AG09319 (cell line): ENCODE data around the gene CPNE4.

ENCODE experiments used
- DNase-seq: peaks from one replicate; pipeline ENCODE4 v3.0.0-alpha.2; 2010; ENCODE audit warnings: low read depth; ENCODE audit errors: extremely low read depth
- TF ChIP-seq, protein P1 (sequence below): IDR thresholded peaks from 2 replicates; pipeline ENCODE4 v1.5.1; 2011; ENCODE audit warnings: low read depth, mild to moderate bottlenecking, inconsistent platforms, low read length, moderate library complexity

Gene CPNE4

DNA sequence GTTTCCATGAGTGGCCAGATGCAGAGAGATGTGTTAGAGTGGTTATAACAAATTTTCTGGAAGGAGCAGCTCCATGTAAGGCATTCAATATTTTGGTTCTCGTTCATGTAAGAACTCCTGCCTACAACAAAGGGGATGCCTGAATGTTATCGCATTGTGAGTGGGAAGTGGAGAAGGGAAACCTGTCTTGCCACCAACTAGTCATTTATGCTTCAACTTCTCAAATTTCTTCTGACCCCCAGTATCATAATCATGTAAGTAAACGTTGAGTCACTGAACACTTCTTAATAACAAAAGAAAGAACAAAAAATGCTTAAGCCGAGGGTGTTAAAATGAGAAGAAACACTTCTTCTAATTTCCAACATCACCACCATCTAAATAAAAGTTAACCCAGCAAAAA is 470.0 kb downstream of the CPNE4 start:
- DNase-seq = no peak
- TF ChIP-seq, protein P1, sequence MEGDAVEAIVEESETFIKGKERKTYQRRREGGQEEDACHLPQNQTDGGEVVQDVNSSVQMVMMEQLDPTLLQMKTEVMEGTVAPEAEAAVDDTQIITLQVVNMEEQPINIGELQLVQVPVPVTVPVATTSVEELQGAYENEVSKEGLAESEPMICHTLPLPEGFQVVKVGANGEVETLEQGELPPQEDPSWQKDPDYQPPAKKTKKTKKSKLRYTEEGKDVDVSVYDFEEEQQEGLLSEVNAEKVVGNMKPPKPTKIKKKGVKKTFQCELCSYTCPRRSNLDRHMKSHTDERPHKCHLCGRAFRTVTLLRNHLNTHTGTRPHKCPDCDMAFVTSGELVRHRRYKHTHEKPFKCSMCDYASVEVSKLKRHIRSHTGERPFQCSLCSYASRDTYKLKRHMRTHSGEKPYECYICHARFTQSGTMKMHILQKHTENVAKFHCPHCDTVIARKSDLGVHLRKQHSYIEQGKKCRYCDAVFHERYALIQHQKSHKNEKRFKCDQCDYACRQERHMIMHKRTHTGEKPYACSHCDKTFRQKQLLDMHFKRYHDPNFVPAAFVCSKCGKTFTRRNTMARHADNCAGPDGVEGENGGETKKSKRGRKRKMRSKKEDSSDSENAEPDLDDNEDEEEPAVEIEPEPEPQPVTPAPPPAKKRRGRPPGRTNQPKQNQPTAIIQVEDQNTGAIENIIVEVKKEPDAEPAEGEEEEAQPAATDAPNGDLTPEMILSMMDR = no peak

DNA sequence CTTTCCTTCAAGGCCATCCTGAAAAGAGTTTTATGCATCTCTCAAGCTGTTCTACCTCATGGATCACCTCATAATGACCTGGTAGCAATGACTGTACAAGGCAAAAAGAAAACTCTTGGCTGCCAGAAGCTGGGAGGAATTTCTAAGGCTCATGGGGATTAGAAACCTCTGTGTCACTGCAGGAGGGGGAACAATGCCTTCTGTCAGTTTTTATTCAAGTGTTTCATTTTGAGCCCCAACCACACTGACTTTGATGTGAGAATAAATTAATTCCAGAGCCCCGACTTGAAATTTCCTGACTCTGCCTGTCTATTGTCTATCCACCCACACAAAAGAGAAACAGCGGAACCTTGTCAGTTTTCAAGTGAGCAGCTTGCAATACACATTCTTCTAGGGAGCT is 473.3 kb downstream of the CPNE4 start:
- TF ChIP-seq, protein P1 = no peak
- DNase-seq = no peak

DNA sequence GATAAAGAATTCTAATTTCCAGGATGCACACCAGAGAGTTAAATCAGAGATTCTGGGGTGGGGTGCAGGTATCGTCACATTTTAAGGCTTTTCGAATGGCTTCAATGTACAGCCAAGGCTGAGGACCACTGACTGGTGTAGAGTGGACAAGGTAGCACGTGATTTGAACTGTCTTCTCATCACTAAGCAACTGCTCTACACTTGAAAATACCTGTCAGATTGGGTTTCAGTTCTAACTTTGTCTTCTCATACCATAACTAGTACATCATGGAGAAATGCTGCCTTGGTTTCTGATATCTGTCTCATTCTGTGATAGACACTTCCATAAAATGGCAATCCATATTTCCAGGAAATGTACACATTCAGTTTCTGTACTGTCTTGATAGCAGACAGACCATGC is 474.0 kb downstream of the CPNE4 start:
- DNase-seq = no peak
- TF ChIP-seq, protein P1 = no peak

DNA sequence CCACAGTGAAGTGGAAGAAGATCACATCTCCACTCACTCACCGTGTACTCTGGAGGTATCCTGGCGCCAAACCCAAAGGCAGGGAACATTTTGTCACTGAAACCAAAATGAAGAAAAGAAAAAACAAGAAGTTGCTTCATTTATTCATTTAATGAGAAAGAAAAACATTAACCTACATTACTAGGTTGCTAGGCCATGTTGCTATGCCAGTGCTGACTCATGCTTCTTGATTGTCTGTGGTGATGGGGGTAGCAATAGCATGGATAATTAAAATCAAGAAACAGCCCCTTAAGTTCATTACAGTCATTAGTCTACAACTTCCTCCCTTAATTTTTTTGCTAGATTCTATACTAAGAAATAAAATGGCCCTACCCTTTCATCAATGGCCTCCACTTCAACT is 479.4 kb downstream of the CPNE4 start:
- no peak for DNase-seq
- TF ChIP-seq, protein P1 = no peak

DNA sequence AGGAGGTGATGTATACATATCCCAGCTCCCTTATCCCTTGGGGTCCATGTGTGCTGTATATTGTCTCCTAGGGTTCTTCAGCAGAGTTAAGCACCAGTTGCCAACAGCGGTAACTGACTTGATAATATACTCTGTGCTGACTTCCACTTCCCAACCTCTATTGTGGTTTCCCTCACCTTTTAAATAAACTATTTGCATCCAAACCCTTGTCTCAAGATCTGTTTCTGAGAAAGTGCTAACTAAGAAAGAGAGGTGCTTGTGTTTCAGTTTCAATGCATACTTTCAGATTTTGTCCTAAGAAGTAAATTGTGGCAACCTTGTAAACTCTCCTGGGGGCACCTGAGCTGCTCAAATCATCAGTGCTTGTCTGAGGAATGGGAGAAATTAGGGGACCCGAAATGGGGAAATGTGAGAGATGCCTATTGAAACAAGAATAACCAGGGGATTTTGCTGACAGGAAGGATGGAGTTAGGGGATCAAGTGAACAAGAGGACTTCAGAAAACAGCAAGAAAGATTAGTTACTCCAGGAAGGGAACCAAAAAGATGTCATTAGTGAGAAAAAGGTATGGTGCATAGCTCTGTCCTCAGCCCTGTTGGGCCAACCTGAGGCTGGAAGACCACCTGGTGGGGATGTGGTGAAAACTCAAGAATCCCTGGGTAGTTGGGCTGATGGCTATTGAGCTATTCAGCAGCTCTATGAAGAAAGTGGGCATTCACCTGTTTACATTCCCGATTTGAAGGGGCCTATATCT is 481.1 kb downstream of the CPNE4 start:
- no peak for DNase-seq
- TF ChIP-seq, protein P1 = no peak

DNA sequence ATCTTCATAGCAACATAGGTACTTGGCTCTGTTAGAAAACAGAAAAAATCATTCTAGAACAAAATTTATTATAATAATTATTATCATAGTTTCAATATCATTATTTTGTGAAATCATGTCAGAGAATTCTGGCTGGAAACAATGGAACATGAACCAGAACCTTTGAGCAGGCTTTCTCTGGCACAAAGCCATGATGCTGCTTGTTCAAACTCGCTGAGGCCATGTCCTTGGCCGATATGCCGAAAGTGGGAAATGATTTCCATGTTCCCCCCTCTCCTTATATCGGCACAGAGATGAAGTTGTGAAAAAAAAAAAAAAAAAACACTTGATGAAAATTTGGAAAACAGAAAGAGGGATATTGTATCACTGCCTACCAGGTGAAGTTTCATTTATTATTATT is 483.1 kb downstream of the CPNE4 start:
- DNase-seq = no peak
- TF ChIP-seq, protein P1 = no peak

DNA sequence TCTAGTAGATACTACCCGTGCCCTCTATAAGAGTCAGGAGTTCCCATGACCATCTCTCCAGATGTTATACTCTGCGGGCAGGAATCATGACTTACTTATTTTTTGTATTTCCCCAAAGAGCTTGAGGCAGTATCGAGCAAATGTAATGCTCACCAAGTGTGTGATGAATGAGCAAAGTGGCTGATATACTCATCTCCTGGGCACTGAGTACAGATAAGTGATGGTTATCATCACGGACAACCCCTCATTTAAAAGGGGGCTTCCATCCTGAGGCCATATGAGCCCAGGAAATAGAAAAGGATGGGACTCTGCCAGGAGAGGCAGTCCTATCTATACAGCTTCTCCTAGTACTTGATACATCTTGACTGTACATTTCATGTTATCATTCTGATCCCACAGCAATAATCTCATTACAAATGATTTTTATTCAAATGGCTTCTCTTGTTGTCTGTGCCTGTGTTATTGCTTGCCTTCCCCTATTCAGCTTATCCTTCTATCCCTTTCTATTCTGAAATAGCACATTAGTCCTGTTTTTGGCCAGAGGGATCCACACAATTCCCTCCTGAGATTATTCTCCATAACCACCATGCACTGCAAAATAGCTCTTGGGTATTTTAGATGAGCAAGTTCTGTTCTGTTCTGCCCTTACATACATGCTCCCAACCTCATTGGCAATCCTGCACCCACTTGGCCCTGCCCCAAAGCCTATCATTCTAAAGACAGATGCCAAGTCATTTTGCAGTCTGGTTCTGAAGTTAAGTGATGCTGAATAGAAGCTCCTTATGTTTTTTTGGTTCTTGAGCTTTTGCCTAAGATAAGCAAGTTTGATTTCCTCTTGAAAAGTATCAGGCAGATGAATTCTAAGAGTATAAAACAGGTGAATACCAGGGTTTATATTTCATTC is 484.0 kb downstream of the CPNE4 start:
- TF ChIP-seq, protein P1 = no peak
- DNase-seq = no peak
